Heart left ventricle (tissue), 16 donors: ENCODE results near the gene MLC1. TPM values are rescaled to one million over a fixed set of nuclear protein-coding genes. Genes with fewer than 3 reads are reported as not detected.

Source experiments
- ATAC-seq, 4 donors: fragments of 200-7000 bp; cut with Tn5 transposase; one replicate each; pipeline ENCODE4 v1.9.1; 2020 to 2022; ENCODE audit warnings: moderate library complexity in 4 of 4, mild to moderate bottlenecking in 3 of 4, moderate number of reproducible peaks in 1 of 4
- DNase-seq, 5 donors: peaks; one replicate each; pipeline ENCODE4 v3.0.0-alpha.2; 2020
- H3K27ac ChIP-seq, 12 donors: fragments of 200-600 bp; sonication (generic) in 4 of 12; one replicate each; pipeline versions ENCODE4 v1.5.0 to v1.8.0; 2016 to 2022; ENCODE audit warnings: mild to moderate bottlenecking in 2 of 12
- H3K27me3 ChIP-seq, 9 donors: fragments of 200-600 bp; sonication (generic) in 2 of 9; one replicate each; pipeline versions ENCODE4 v1.5.1 to v1.8.0; 2016 to 2022; ENCODE audit warnings: mild to moderate bottlenecking in 3 of 9
- H3K36me3 ChIP-seq, 9 donors: fragments of 200-600 bp; sonication (generic) in 2 of 9; one replicate each; pipeline versions ENCODE4 v1.5.0 to v1.8.0; 2018 to 2022; ENCODE audit warnings: mild to moderate bottlenecking in 2 of 9
- H3K4me1 ChIP-seq, 12 donors: fragments of 200-600 bp; sonication (generic) in 4 of 12; one replicate each; pipeline versions ENCODE4 v1.5.0 to v1.8.0; 2016 to 2022; ENCODE audit warnings: mild to moderate bottlenecking in 3 of 12
- H3K4me3 ChIP-seq, 12 donors: fragments of 200-600 bp; sonication (generic) in 4 of 12; one replicate each; pipeline versions ENCODE4 v1.5.0 to v1.8.0; 2017 to 2022; ENCODE audit warnings: mild to moderate bottlenecking in 9 of 12, moderate library complexity in 4 of 12
- H3K9me3 ChIP-seq, 12 donors: fragments of 200-600 bp; sonication (generic) in 4 of 12; one replicate each; pipeline versions ENCODE4 v1.5.0 to v1.8.0; 2016 to 2022; ENCODE audit warnings: mild to moderate bottlenecking in 1 of 12
- CTCF ChIP-seq, 12 donors: fragments of 200-600 bp; sonication (generic) in 4 of 12; IDR thresholded peaks; one replicate each; pipeline versions ENCODE4 v1.5.0 to v1.8.0; 2018 to 2022; ENCODE audit warnings: antibody characterized with exemption in 12 of 12, mild to moderate bottlenecking in 5 of 12
- POLR2A ChIP-seq, 2 donors: fragments of 450-650 bp; IDR thresholded peaks; one replicate each; pipeline ENCODE4 v1.6.1; 2017; ENCODE audit warnings: antibody characterized with exemption in 2 of 2, mild to moderate bottlenecking in 2 of 2, moderate library complexity in 2 of 2
- WGBS, 4 donors: extraction: QIAGEN DNeasy Blood & Tissue Kit in 2 of 4; methylation state at CpG; one replicate each; pipeline versions ENCODE4 v1.1.5 to v1.1.7; 2013 to 2018; 5-methylcytosine and 5-hydroxymethylcytosine counted together
- intact Hi-C, 10 donors: fragments of 100-400 bp; cut with DNase I; formaldehyde crosslinking; loops; one replicate each; pipeline versions ENCODE4 v1.11.1 to v1.14.2; 2022
- polyA plus RNA-seq, 2 donors: library from polyadenylated mRNA; stranded (reverse); fragments of 200-250 nt; gene quantifications; one replicate each; pipeline ENCODE4 v1.2.3, GENCODE V29; 2013
- total RNA-seq, 9 donors: library from RNA; depleted of rRNA in 2 of 9; stranded (reverse); fragments of >200 nt in 2 of 9; fragmentation: NEBNext Ultra II Directional in 3 of 9; extraction: Animal tissue kit (Norgen Biotek cat#: 25700) in 3 of 9; gene quantifications; one replicate each; pipeline versions ENCODE4 v1.1.0 to v1.2.4, GENCODE V29; 2016 to 2023
- donor health status: ischemic (EF 13 %, LVEDD 7.1; RV severe dilation, severe dysfunction).
- donor health status: healthy with polysubstance abuse.
- donor health status: DM: no; HTN: yes; CAD: no.
- donor health status: DM: no; HTN: no; CAD: no.
- donor health status: ischemic (EF 25% LVEDD 6.9; RV normal size, moderate dysfunction).
- donor health status: ischemic (EF 25% LVEDD 5.7; RV mildly dilated, moderate dysfunction).
- donor health status: healthy.
- donor health status: DM: yes; HTN: yes; CAD: no.
- donor health status: ischemic (EF 35%, LVEDD 5.7; RV mildly dilated, moderate dysfunction).
- donor health status: nonischemic (EF 11% LVEDD 7.7; RV severe dilation, severe dysfunction).
- donor health status: DM: yes; HTN: yes; CAD: no.
- donor health status: PGD.
- donor health status: ischemic (EF 29% LVEDD 5.4; RV normal size, mild dysfunction).
- donor health status: nonischemic (EF 23%, LVEDD 6.1; RV moderate dilation, normal function).

The MLC1 gene
- total and polyA plus RNA-seq, 11 donors = 0.03 to 0.80 (median 0.15) TPM; not detected in 5

- Histone ChIP-seq H3K27ac (no peak overlapping the region), H3K27me3 (peaks cover 21 to 61% (median 50%) of the 10 kb centered on the region in 9 donors), H3K9me3 (no peaks in the 10 kb centered on the region), H3K4me1 (peaks cover 0 to 18% (median 5%) of the 10 kb centered on the region in 12 donors), H3K36me3 (no peaks in the 10 kb centered on the region), H3K4me3 (peak overlapping the region in 1 of 12 donors; percentile 17)
- TF ChIP-seq POLR2A (IDR thresholded peaks at IDR 0.05) = no peak
- no peak for TF ChIP-seq CTCF (IDR thresholded peaks at IDR 0.05)
- intact Hi-C loops = no loop called here
- WGBS, 4 donors = 67 to 76% (median 71%) methylated on average over 30 to 46 of the region's 46 CpGs
- DNase-seq = peak in 2 of 5 donors; percentile 16 to 70
- no peak for ATAC-seq
Observed at GRCh38 chr22:50009765-50010675, 75.2 kb downstream of the MLC1 start.

Other genes starting within 250 kb of the MLC1 start
- gene ZBED4, start 231.6 kb downstream of the MLC1 start, total RNA-seq = 1 to 10 TPM; 2.9 to 8.6 (median 4.9) TPM
- 1 to 10 TPM; 2.2 to 7.8 TPM for gene ZBED4, start 231.6 kb downstream of the MLC1 start, polyA plus RNA-seq
- gene ALG12, start 167.0 kb downstream of the MLC1 start, total RNA-seq = 10 to 100 TPM in 8 of 9 donors, 1 to 10 TPM in 1; 9.8 to 26.8 (median 15.2) TPM
- 10 to 100 TPM in 1 of 2 donors, 1 to 10 TPM in 1; 9.1 to 12.4 TPM for gene ALG12, start 167.0 kb downstream of the MLC1 start, polyA plus RNA-seq
- 10 to 100 TPM; 16.7 to 36.2 (median 21.6) TPM for gene CRELD2, start 166.8 kb downstream of the MLC1 start, total RNA-seq
- gene CRELD2, start 166.8 kb downstream of the MLC1 start, polyA plus RNA-seq = 10 to 100 TPM; 15.0 to 70.3 TPM
- gene PIM3, start 124.7 kb downstream of the MLC1 start, total RNA-seq = 100 to 1,000 TPM in 1 of 9 donors, 10 to 100 TPM in 8; 37.7 to 118 (median 51.0) TPM
- 10 to 100 TPM; 45.1 to 50.2 TPM for gene PIM3, start 124.7 kb downstream of the MLC1 start, polyA plus RNA-seq
- not detected for gene IL17REL, start 72.7 kb downstream of the MLC1 start, total RNA-seq
- gene IL17REL, start 72.7 kb downstream of the MLC1 start, polyA plus RNA-seq = not detected
- not detected for gene TTLL8, start 27.1 kb downstream of the MLC1 start, total RNA-seq
- gene TTLL8, start 27.1 kb downstream of the MLC1 start, polyA plus RNA-seq = not detected
- under 1 TPM in 3 of 9 donors, not detected in 6; 0.09 to 0.63 (median 0.13) TPM for gene MOV10L1, start 4.6 kb upstream of the MLC1 start, total RNA-seq
- under 1 TPM; 0.06 to 0.27 TPM for gene MOV10L1, start 4.6 kb upstream of the MLC1 start, polyA plus RNA-seq
- gene PANX2, start 85.3 kb upstream of the MLC1 start, total RNA-seq = under 1 TPM in 5 of 9 donors, not detected in 4; 0.08 to 0.77 (median 0.56) TPM
- gene PANX2, start 85.3 kb upstream of the MLC1 start, polyA plus RNA-seq = under 1 TPM in 1 of 2 donors, not detected in 1; 0.08 TPM
- gene TRABD, start 100.5 kb upstream of the MLC1 start, total RNA-seq = 10 to 100 TPM; 14.3 to 28.1 (median 17.5) TPM
- gene TRABD, start 100.5 kb upstream of the MLC1 start, polyA plus RNA-seq = 10 to 100 TPM; 25.8 to 32.9 TPM
- 10 to 100 TPM; 10.4 to 23.8 (median 12.8) TPM for gene SELENOO, start 115.6 kb upstream of the MLC1 start, total RNA-seq
- gene SELENOO, start 115.6 kb upstream of the MLC1 start, polyA plus RNA-seq = 10 to 100 TPM; 16.0 to 20.4 TPM
- gene TUBGCP6, start 159.6 kb upstream of the MLC1 start, total RNA-seq = 10 to 100 TPM; 14.1 to 28.8 (median 18.1) TPM
- gene TUBGCP6, start 159.6 kb upstream of the MLC1 start, polyA plus RNA-seq = 10 to 100 TPM; 11.6 to 17.7 TPM
- 10 to 100 TPM in 6 of 9 donors, 1 to 10 TPM in 3; 6.8 to 22.4 (median 10.9) TPM for gene HDAC10, start 165.8 kb upstream of the MLC1 start, total RNA-seq
- gene HDAC10, start 165.8 kb upstream of the MLC1 start, polyA plus RNA-seq = 1 to 10 TPM; 6.2 to 10.0 TPM
- gene MAPK12, start 176.3 kb upstream of the MLC1 start, total RNA-seq = 10 to 100 TPM; 12.2 to 18.0 (median 15.5) TPM
- gene MAPK12, start 176.3 kb upstream of the MLC1 start, polyA plus RNA-seq = 10 to 100 TPM; 11.6 to 17.9 TPM
- 10 to 100 TPM in 1 of 9 donors, 1 to 10 TPM in 8; 5.0 to 12.1 (median 7.0) TPM for gene MAPK11, start 185.0 kb upstream of the MLC1 start, total RNA-seq
- 1 to 10 TPM; 7.8 to 9.9 TPM for gene MAPK11, start 185.0 kb upstream of the MLC1 start, polyA plus RNA-seq
- 100 to 1,000 TPM in 2 of 9 donors, 10 to 100 TPM in 7; 44.4 to 139 (median 57.9) TPM for gene PLXNB2, start 222.2 kb upstream of the MLC1 start, total RNA-seq
- gene PLXNB2, start 222.2 kb upstream of the MLC1 start, polyA plus RNA-seq = 10 to 100 TPM; 35.1 to 40.3 TPM
- gene DENND6B, start 241.6 kb upstream of the MLC1 start, total RNA-seq = 1 to 10 TPM; 1.0 to 3.2 (median 2.0) TPM
- 1 to 10 TPM; 1.0 to 1.3 TPM for gene DENND6B, start 241.6 kb upstream of the MLC1 start, polyA plus RNA-seq